Measurements from ENCODE around the gene LAGE3.

LAGE3 gene

DNA sequence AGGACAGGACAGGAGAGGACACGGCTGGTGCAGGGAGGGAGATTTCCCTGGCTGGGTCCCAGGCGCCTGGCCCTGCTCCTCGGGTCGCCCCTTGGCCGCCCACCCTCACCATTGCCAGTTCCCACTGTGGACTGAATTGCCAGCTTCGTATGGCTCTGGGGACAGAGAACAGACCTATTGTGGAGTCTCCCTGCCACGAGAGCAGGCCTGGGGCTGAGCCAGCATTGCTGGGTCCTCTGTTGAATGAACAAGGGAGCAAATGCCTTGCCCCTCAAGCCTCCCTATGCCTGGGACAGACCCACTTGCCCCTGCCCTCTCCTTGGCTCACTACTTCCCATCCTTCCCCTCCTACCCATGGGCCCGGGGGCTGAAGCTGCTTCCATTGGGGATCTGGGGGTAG lies 16.7 kb downstream of the LAGE3 start (continued):
- TF ChIP-seq, protein P1, sequence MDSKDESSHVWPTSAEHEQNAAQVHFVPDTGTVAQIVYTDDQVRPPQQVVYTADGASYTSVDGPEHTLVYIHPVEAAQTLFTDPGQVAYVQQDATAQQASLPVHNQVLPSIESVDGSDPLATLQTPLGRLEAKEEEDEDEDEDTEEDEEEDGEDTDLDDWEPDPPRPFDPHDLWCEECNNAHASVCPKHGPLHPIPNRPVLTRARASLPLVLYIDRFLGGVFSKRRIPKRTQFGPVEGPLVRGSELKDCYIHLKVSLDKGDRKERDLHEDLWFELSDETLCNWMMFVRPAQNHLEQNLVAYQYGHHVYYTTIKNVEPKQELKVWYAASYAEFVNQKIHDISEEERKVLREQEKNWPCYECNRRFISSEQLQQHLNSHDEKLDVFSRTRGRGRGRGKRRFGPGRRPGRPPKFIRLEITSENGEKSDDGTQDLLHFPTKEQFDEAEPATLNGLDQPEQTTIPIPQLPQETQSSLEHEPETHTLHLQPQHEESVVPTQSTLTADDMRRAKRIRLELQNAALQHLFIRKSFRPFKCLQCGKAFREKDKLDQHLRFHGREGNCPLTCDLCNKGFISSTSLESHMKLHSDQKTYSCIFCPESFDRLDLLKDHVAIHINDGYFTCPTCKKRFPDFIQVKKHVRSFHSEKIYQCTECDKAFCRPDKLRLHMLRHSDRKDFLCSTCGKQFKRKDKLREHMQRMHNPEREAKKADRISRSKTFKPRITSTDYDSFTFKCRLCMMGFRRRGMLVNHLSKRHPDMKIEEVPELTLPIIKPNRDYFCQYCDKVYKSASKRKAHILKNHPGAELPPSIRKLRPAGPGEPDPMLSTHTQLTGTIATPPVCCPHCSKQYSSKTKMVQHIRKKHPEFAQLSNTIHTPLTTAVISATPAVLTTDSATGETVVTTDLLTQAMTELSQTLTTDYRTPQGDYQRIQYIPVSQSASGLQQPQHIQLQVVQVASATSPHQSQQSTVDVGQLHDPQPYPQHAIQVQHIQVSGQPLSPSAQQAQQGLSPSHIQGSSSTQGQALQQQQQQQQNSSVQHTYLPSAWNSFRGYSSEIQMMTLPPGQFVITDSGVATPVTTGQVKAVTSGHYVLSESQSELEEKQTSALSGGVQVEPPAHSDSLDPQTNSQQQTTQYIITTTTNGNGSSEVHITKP (tag by site-specific recombination; IDR thresholded peaks at IDR 0.05): no peak
- TF ChIP-seq, protein P2, sequence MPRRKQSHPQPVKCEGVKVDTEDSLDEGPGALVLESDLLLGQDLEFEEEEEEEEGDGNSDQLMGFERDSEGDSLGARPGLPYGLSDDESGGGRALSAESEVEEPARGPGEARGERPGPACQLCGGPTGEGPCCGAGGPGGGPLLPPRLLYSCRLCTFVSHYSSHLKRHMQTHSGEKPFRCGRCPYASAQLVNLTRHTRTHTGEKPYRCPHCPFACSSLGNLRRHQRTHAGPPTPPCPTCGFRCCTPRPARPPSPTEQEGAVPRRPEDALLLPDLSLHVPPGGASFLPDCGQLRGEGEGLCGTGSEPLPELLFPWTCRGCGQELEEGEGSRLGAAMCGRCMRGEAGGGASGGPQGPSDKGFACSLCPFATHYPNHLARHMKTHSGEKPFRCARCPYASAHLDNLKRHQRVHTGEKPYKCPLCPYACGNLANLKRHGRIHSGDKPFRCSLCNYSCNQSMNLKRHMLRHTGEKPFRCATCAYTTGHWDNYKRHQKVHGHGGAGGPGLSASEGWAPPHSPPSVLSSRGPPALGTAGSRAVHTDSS (tag by site-specific recombination; IDR thresholded peaks at IDR 0.05): no peak
- no peak for TF ChIP-seq ZNF768 (tag by site-specific recombination; IDR thresholded peaks at IDR 0.05)

DNA sequence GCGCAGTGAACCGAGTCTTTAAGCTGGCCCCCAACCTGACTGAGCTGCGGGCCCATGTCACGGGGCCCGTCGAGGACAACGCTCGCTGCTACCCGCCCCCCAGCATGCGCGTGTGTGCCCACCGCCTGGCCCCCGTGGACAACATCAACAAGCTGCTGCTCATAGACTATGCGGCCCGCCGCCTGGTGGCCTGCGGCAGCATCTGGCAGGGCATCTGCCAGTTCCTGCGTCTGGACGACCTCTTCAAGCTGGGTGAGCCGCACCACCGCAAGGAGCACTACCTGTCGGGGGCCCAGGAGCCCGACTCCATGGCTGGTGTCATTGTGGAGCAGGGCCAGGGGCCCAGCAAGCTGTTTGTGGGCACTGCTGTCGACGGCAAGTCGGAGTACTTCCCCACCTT lies 18.8 kb downstream of the LAGE3 start:
- CTCF ChIA-PET: no interaction called here
- TF ChIP-seq, protein P3, sequence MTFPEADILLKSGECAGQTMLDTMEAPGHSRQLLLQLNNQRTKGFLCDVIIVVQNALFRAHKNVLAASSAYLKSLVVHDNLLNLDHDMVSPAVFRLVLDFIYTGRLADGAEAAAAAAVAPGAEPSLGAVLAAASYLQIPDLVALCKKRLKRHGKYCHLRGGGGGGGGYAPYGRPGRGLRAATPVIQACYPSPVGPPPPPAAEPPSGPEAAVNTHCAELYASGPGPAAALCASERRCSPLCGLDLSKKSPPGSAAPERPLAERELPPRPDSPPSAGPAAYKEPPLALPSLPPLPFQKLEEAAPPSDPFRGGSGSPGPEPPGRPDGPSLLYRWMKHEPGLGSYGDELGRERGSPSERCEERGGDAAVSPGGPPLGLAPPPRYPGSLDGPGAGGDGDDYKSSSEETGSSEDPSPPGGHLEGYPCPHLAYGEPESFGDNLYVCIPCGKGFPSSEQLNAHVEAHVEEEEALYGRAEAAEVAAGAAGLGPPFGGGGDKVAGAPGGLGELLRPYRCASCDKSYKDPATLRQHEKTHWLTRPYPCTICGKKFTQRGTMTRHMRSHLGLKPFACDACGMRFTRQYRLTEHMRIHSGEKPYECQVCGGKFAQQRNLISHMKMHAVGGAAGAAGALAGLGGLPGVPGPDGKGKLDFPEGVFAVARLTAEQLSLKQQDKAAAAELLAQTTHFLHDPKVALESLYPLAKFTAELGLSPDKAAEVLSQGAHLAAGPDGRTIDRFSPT (tag by site-specific recombination; IDR thresholded peaks at IDR 0.05): no peak
- TF ChIP-seq RBAK (tag by site-specific recombination; IDR thresholded peaks at IDR 0.05) (no peak), BCL11B (tag by site-specific recombination; IDR thresholded peaks at IDR 0.05; ENCODE audit: low read depth) (no peak), ZNF629 (tag by site-specific recombination; IDR thresholded peaks at IDR 0.05) (no peak), ZFP69B (tag by site-specific recombination; IDR thresholded peaks at IDR 0.05) (no peak), TRIM28 (IDR thresholded peaks at IDR 0.05; ENCODE audit: borderline replicate concordance, low read length) (no peak), ZNF660 (tag by site-specific recombination; IDR thresholded peaks at IDR 0.05) (no peak), GLI4 (tag by site-specific recombination; IDR thresholded peaks at IDR 0.05) (no peak), ZBTB1 (tag by site-specific recombination; IDR thresholded peaks at IDR 0.05) (no peak), BCL11A (tag by site-specific recombination; IDR thresholded peaks at IDR 0.05; ENCODE audit: low read depth) (no peak), ZNF354C (tag by site-specific recombination; IDR thresholded peaks at IDR 0.05; ENCODE audit: borderline replicate concordance, low read depth) (no peak)
- Histone ChIP-seq H3K36me3 (ENCODE audit: control insufficient read depth in 2 of 2, insufficient read depth in 1 of 2, low read length in 2 of 2) (peaks cover 0 to 51% of the 10 kb centered on the region in 2 experiments; a peak in 1 of 3 replicates), H3K27ac (ENCODE audit: extremely low read depth, low read depth, low read length) (no peak overlapping the region), H3K9me3 (ENCODE audit: control insufficient read depth, insufficient read depth, low read depth, low read length) (no peaks in the 10 kb centered on the region), H3K4me1 (ENCODE audit: control insufficient read depth, insufficient read depth, low read length) (no peaks in the 10 kb centered on the region), H3K4me3 (ENCODE audit: low read depth, low read length) (no peak overlapping the region)
- POLR2A ChIA-PET: interaction anchor here (1.8 kb wide), 1 partner anchor 16 kb away, joined by 8 read pairs; no protein-coding TSS in a partner anchor

DNA sequence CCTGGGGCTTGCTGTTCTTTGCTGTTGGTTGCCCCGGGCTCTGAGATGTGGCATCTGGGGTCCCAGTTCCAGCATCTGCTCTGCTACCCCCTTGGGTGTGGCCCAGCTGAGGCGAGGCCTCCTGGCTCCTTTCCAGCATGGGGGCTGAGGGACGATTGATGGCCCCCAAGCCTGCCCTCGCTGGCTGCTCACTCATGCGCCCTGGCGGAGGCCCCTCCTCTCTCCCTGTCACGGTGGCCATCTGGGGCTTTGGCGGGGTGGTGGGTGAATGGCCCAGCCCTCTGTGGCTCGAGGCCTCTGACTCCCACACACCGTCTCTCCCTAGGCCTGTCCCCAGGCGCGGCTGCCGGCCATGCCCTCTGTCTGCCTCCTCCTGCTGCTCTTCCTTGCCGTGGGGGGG lies 19.2 kb downstream of the LAGE3 start:
- no peaks in the 10 kb centered on the region for H3K9me3 ChIP-seq (ENCODE audit: control insufficient read depth, insufficient read depth, low read depth, low read length)
- TF ChIP-seq, protein P4, sequence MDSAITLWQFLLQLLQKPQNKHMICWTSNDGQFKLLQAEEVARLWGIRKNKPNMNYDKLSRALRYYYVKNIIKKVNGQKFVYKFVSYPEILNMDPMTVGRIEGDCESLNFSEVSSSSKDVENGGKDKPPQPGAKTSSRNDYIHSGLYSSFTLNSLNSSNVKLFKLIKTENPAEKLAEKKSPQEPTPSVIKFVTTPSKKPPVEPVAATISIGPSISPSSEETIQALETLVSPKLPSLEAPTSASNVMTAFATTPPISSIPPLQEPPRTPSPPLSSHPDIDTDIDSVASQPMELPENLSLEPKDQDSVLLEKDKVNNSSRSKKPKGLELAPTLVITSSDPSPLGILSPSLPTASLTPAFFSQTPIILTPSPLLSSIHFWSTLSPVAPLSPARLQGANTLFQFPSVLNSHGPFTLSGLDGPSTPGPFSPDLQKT (IDR thresholded peaks at IDR 0.05; ENCODE audit: borderline replicate concordance, low read depth, low read length): no peak
- TF ChIP-seq SP7 (tag by site-specific recombination; IDR thresholded peaks at IDR 0.05) (0 out of 2 replicates have a peak, but pooled peaks have one; percentile 19), ZFHX2 (tag by site-specific recombination; conservative IDR thresholded peaks at IDR 0.05) (peak; percentile 49), SP2 (tag by site-specific recombination; IDR thresholded peaks at IDR 0.05) (peak; percentile 7; the same call in 1 of the 2 replicates), EGR2 (tag by site-specific recombination; IDR thresholded peaks at IDR 0.05; ENCODE audit: low read depth) (peak; percentile 49)
- TF ChIP-seq, protein P5, sequence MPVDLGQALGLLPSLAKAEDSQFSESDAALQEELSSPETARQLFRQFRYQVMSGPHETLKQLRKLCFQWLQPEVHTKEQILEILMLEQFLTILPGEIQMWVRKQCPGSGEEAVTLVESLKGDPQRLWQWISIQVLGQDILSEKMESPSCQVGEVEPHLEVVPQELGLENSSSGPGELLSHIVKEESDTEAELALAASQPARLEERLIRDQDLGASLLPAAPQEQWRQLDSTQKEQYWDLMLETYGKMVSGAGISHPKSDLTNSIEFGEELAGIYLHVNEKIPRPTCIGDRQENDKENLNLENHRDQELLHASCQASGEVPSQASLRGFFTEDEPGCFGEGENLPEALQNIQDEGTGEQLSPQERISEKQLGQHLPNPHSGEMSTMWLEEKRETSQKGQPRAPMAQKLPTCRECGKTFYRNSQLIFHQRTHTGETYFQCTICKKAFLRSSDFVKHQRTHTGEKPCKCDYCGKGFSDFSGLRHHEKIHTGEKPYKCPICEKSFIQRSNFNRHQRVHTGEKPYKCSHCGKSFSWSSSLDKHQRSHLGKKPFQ (tag by site-specific recombination; IDR thresholded peaks at IDR 0.05): no peak
- H3K27ac ChIP-seq (ENCODE audit: extremely low read depth, low read depth, low read length): no peak overlapping the region
- H3K36me3 ChIP-seq (ENCODE audit: control insufficient read depth in 2 of 2, insufficient read depth in 1 of 2, low read length in 2 of 2): peaks cover 0 to 46% of the 10 kb centered on the region in 2 experiments; a peak in 2 of 3 replicates
- H3K4me1 ChIP-seq (ENCODE audit: control insufficient read depth, insufficient read depth, low read length): no peaks in the 10 kb centered on the region
- no peak overlapping the region for H3K4me3 ChIP-seq (ENCODE audit: low read depth, low read length)
- ChIA-PET POLR2A (interaction anchor here (1.1 to 2.8 kb wide), 6 partner anchors 17 to 90 kb away, joined by 3 to 15 read pairs (median 6); partner anchors contain the start of gene LAGE3), CTCF (interaction anchor here (0.8 kb wide), 1 partner anchor 142 kb away, joined by 5 read pairs; no protein-coding TSS in a partner anchor)

Measured in HEK293 (cell line).